Brain pericyte (primary cell): Measurements from ENCODE around the gene MBD6.
"Not testable (repeated sequence)": the region's sequence is repeated elsewhere in the genome, so short reads cannot be mapped to it uniquely, and the experiment has no call there.

Experiments used
- DNase-seq: peaks from one replicate; pipeline ENCODE4 v3.0.0-alpha.2; 2012; ENCODE audit warnings: low read depth, low spot score

MBD6 gene

GRCh38 chr12:57515934-57516541, 6.6 kb upstream of the MBD6 start:
- no peak for DNase-seq

GRCh38 chr12:57516617-57517153, 5.9 kb upstream of the MBD6 start:
- no peak for DNase-seq

DNA sequence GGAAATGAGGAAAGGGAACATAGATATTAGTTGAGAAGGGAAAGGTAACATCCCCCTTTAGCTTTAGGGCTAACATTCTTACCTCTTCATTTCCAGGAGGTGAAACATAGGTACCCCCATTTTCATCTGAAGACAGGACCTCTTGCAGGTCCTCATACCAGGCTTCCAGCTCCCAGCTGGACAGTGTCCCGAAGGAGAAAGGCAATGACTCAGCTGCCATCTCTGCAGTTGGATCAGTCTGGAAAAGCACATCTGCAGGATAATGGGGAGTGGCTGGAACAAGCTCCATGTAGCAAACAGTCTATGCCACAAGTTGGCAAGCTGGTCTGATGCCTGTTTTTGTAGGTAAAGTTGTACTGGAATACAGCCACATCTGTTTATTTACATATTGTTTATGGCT, 5.4 kb upstream of the MBD6 start:
- DNase-seq, result no peak

- DNase-seq, result not testable (repeated sequence)
These were observed 4.9 kb upstream of the MBD6 start for GRCh38 chr12:57517718-57518117.

GRCh38 chr12:57518176-57518919, 4.3 kb upstream of the MBD6 start:
- no peak for DNase-seq

DNA sequence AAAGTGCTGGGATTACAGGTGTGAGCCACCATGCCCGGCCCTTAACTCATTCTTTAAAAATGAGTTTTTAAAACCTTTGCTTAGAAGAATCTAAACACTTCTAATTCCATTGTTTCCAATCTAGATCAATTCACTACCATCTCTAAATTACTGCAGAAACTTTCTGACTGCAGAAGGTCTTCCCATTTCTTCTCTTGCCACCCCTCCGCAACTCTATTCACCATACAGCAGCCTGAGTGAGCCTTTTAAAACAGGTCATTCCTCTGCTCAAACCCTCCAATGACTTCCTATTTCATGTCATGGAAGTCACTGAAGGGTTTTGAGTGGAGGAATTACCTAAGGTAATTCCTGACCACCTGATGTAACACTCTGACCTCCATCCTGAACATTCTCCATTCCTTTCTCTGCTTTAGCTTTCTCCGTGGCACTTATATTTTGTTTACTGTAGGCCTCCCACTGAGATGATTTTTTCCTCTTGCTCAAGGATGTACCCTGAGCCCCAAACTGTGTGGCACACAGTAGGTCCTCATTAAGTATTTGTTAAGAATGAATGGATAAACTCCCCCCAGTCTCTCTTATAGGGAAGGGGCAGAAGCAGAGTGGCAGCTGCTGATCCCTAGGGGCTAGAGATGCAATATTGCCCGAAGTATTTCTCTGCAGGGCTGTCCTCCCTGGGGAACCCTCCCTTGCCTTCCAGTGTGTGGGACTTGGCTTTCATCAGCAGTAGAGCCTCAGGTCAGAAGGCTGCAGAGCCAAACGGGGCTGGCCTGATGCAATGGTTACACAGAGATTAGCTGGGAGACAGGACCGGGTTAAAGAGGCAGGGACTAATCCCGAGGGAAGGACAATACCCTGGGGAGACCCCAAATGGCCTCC, 3.5 kb upstream of the MBD6 start:
- no peak for DNase-seq

DNA sequence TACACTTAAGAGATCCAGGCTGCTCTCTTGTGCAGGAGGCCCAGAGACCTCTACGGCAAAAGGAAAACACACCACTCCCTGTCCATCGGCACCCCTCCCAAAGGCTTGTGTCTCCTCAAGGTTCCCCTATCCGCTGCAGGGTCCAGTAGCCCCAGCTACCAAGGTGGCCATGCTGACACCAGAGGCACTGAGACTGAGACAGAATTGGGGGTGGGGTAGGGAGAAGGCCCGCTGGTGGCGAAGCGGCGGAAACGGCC, 2.9 kb upstream of the MBD6 start:
- no peak for DNase-seq

DNA sequence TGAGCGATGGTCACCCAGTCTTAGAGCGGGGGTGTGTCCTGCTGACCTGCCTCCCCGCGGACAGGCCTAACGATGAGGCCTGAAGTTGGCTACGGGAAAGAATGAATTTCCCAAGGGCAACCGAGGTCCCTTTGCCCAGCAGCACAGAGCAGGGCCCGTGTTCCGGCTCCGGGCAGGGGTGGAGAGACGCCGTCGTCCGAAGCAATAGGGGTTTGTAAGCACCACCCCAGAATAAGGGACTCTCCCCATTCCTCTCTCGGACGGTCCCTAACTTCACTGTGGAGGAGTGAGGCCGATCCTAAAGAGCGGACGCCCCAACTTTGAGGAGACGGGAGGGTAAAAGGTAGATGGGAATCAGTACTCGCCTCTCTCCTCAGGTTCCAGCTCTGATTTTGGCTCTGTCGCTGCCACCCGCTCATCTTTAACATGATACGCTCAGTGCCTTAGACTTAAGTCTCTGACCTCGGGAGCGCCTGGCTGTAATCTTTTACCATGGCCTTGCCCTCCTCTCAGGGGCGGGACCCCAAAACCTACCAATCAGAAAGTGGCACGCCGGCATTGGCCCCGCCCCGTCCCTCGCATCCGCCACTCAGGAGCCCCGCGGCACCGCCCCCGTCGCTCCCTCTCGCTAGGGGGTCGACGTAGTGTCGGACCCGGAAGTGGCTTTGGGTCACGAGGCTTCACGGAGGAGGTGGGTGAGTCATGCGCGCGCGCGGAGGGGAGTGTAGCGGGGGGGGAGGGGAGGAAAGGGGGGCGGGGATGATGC, 2.4 kb upstream of the MBD6 start, which contains the start of gene DDIT3:
DDIT3 (minus strand) TSS at position 462 of the 766 bp plus-strand sequence. CDS start 3,108 bp downstream, outside the sequence.
- peak; percentile 96 for DNase-seq

DNA sequence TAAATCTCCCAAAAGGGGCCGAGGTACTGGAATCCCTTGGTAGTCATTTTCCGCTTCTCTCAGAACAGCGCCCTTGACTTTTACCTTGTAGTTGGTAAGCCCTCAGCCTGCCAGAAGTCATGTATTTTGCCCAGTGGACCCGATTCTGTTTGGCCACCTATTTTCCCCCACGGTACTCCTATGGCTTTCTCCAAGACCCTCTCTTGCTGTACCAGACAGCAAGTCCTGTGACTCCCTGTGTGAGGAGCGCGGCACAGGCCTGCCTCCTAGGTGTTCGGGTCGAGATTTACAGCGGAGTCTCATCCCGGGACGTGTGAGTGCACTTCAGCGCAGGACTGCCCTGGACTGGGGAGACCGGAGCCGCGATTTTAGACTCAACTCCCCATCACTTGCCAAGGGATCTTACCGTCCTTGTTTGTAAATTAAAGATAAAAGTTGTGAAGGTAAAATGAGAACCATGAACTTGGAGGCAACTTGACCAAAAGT, 1.1 kb upstream of the MBD6 start:
- no peak for DNase-seq

GRCh38 chr12:57522887-57523705, 472 bp downstream of the MBD6 start:
- DNase-seq, result no peak

GRCh38 chr12:57523706-57524614, 1.3 kb downstream of the MBD6 start:
- DNase-seq, result no peak

DNA sequence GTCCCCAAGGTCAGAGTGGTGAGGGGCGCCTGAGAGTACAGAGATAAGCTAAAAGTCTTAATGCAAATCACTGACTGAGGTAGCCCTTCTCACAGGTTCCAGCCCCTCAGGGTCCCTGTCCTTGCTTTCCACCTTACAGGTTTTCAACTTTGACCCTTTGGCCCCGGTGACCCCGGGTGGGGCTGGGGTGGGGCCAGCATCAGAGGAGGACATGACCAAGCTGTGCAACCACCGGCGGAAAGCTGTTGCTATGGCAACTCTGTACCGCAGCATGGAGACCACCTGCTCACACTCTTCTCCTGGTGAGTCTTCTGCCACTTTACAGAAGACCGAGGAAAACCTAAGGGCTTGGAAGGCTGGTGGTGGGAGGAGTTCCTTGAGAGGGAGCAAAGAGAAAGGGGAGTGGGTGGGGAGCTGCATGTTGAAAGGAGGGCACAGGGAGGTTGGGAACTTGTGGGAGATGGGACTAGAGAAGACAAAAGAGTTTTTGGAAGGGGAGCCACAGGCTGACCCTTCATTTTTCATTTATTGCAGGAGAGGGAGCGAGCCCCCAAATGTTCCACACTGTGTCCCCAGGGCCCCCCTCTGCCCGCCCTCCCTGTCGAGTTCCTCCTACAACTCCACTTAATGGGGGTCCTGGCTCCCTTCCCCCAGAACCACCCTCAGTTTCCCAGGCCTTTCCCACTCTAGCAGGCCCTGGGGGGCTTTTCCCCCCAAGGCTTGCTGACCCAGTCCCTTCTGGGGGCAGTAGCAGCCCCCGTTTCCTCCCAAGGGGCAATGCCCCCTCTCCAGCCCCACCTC, 2.4 kb downstream of the MBD6 start:
- DNase-seq, result no peak

GRCh38 chr12:57525615-57526383, 3.2 kb downstream of the MBD6 start:
- DNase-seq, result no peak

DNA sequence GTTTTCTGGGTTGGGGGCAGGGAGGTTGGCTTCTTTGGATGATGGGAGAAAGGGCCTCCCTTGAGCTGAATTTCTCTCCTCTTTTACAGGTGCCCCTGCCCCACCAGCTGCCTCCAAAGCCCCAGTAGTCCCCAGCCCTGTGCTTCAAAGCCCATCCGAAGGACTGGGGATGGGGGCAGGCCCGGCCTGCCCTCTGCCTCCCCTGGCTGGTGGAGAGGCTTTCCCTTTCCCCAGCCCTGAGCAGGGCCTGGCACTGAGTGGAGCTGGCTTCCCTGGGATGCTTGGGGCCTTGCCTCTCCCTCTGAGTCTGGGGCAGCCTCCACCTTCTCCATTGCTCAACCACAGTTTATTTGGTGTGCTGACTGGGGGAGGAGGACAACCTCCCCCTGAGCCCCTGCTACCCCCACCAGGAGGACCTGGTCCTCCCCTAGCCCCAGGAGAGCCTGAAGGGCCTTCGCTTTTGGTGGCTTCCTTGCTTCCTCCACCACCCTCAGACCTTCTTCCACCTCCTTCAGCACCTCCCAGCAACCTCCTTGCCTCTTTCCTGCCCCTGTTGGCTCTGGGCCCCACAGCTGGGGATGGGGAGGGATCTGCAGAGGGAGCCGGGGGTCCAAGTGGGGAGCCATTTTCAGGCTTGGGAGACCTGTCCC, 4.0 kb downstream of the MBD6 start:
- DNase-seq, result no peak

DNA sequence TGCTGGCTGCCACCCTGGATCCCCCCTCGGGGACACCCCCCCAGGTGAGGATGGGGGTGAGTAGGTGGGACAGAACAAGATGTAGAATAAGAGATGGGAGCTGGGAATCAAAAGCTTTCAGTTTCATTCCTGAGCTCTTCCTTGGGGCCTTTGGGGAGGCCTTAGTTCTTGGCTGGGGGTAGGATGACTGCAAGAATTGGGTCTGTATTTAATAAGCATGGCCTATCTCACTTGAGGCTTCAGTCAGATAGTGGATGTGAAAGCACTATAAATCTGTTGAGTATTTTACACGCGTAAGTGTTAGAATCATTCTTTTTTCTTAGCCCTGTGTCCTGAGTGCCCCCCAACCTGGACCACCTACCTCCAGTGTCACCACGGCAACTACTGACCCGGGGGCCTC, 4.6 kb downstream of the MBD6 start:
- no peak for DNase-seq

DNA sequence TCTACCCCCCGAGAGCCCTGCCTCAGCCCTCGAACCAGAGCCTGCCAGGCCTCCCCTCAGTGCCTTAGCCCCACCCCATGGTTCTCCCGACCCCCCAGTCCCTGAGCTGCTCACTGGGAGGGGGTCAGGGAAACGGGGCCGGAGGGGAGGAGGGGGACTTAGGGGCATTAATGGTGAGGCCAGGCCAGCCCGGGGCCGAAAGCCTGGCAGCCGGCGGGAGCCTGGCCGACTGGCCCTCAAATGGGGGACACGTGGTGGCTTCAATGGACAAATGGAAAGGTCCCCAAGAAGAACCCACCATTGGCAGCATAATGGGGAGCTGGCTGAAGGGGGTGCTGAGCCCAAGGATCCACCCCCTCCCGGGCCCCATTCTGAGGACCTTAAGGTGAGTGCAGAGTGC, 5.6 kb downstream of the MBD6 start:
- DNase-seq, result no peak

- no peak for DNase-seq
These were observed 6.4 kb downstream of the MBD6 start for GRCh38 chr12:57528831-57529555.
